ENCODE data around the gene EPS15. TPM values are rescaled to one million over a fixed set of nuclear protein-coding genes. Genes with fewer than 3 reads are reported as not detected.

Gene EPS15
- total and polyA plus RNA-seq, 2 experiments from 2014 or later, result 14.9 to 46.0 TPM

DNA sequence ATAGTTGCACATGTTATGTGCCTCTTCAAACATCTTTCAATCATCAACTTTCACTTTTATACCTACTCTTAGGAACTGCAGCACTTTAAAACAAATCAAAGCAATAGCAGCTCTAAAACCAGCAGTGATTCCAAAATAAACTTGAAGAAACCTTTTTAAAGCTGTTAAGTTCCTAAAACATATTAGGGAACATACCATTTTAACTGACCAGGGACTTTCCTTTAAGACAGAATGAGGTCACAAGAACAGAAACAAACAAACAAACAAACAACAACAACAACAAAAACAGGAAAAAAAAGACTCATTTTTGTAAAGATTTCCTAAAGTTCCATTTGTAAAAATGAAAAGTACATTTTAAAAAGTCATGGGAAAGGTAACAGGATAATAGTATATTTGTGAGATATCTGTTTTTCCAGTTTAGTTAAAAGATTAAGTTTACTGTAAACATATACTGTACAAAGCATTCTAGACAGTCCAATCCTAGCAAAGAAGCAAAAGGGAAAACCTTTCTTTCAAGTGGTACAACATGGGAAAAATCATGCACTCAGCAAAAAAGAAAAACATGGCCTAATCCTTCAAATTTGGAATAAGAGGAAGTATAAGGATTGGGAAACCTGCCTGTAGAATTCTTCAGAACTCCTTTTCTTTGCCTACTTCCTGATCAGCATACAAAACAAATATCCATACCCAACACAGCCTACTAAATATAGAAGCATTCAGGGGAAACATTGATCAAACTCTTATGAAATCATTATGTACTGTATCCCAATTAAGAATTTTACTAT is 45.5 kb downstream of the EPS15 start:
- H3K27ac ChIP-seq, result no peak overlapping the region
- no peak for DNase-seq (ENCODE audit: low spot score)
- no peaks in the 10 kb centered on the region for H3K9me3 ChIP-seq (ENCODE audit: low read depth)
- no peak for TF ChIP-seq EZH2 (IDR thresholded peaks at IDR 0.05; ENCODE audit: borderline replicate concordance)
- no peak for TF ChIP-seq CTCF (IDR thresholded peaks at IDR 0.05; ENCODE audit: poor library complexity)
- TF ChIP-seq EZH2phosphoT487 (IDR thresholded peaks at IDR 0.05; ENCODE audit: low read depth, severe bottlenecking, unreplicated experiment), result no peak
- no peaks in the 10 kb centered on the region for H4K20me1 ChIP-seq (ENCODE audit: insufficient read depth, poor library complexity, severe bottlenecking)
- no peaks in the 10 kb centered on the region for H3K4me1 ChIP-seq (ENCODE audit: insufficient read depth)
- no peaks in the 10 kb centered on the region for H3K9me2 ChIP-seq (replicated peaks; ENCODE audit: insufficient read depth)
- H3K4me3 ChIP-seq, result no peak overlapping the region
- no peak overlapping the region for H3K4me2 ChIP-seq
- no peaks in the 10 kb centered on the region for H3K36me3 ChIP-seq (replicated peaks; ENCODE audit: insufficient read depth, low read depth)
- no peaks in the 10 kb centered on the region for H3K27me3 ChIP-seq
- no peaks in the 10 kb centered on the region for H3K79me2 ChIP-seq
- no peak overlapping the region for H2AFZ ChIP-seq

DNA sequence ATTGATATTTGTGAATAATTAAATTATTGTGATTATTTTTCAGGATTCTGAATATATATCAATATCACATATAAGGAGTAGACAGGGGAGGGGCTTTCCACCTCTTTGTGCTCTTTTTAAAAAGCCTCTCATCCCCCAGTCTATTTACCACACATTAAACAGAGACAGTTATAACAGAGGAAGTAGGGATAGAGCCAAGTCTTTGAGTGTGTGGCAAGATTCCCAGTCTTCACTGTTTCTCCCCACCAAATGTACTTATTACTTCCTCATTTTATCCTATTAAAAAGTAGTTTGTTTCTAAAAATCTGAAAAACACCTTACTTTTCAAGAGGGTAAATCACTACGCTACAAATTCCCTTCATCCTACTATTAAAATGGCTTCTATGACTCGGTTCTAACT is 46.7 kb downstream of the EPS15 start:
- no peaks in the 10 kb centered on the region for H3K9me3 ChIP-seq (ENCODE audit: low read depth)
- TF ChIP-seq EZH2phosphoT487 (IDR thresholded peaks at IDR 0.05; ENCODE audit: low read depth, severe bottlenecking, unreplicated experiment) (no peak), EZH2 (IDR thresholded peaks at IDR 0.05; ENCODE audit: borderline replicate concordance) (no peak), CTCF (IDR thresholded peaks at IDR 0.05; ENCODE audit: poor library complexity) (no peak)
- no peaks in the 10 kb centered on the region for H3K79me2 ChIP-seq
- no peaks in the 10 kb centered on the region for H3K36me3 ChIP-seq (replicated peaks; ENCODE audit: insufficient read depth, low read depth)
- H3K9me2 ChIP-seq (replicated peaks; ENCODE audit: insufficient read depth), result no peaks in the 10 kb centered on the region
- DNase-seq (ENCODE audit: low spot score), result no peak
- 95% methylated on average over 2 of the region's 2 CpGs for WGBS (ENCODE audit: low lambda C conversion rate, missing lambda C conversion rate)
- no peak overlapping the region for H3K27ac ChIP-seq
- H3K27me3 ChIP-seq, result no peaks in the 10 kb centered on the region
- H3K4me2 ChIP-seq, result no peak overlapping the region
- H4K20me1 ChIP-seq (ENCODE audit: insufficient read depth, poor library complexity, severe bottlenecking), result no peaks in the 10 kb centered on the region
- H2AFZ ChIP-seq, result no peak overlapping the region
- no peaks in the 10 kb centered on the region for H3K4me1 ChIP-seq (ENCODE audit: insufficient read depth)
- no peak overlapping the region for H3K4me3 ChIP-seq

- no peak for TF ChIP-seq EZH2 (IDR thresholded peaks at IDR 0.05; ENCODE audit: borderline replicate concordance)
- no peak for TF ChIP-seq EZH2phosphoT487 (IDR thresholded peaks at IDR 0.05; ENCODE audit: low read depth, severe bottlenecking, unreplicated experiment)
- TF ChIP-seq CTCF (IDR thresholded peaks at IDR 0.05; ENCODE audit: poor library complexity), result no peak
- Histone ChIP-seq H3K79me2 (peaks cover 3% of the 10 kb centered on the region), H3K27ac (no peak overlapping the region), H4K20me1 (ENCODE audit: insufficient read depth, poor library complexity, severe bottlenecking) (no peaks in the 10 kb centered on the region), H3K4me2 (no peak overlapping the region), H3K9me3 (ENCODE audit: low read depth) (no peaks in the 10 kb centered on the region), H3K27me3 (no peaks in the 10 kb centered on the region), H3K9me2 (replicated peaks; ENCODE audit: insufficient read depth) (no peaks in the 10 kb centered on the region), H3K4me3 (no peak overlapping the region), H2AFZ (no peak overlapping the region), H3K36me3 (replicated peaks; ENCODE audit: insufficient read depth, low read depth) (no peaks in the 10 kb centered on the region), H3K4me1 (ENCODE audit: insufficient read depth) (no peaks in the 10 kb centered on the region)
- DNase-seq (ENCODE audit: low spot score), result no peak
- 88% methylated on average over 3 of the region's 3 CpGs for WGBS (ENCODE audit: low lambda C conversion rate, missing lambda C conversion rate)
These were observed 49.5 kb downstream of the EPS15 start for GRCh38 chr1:51469518-51469917.

Data from hepatocyte (in vitro differentiated cells).